Kidney (tissue), 14 donors: ENCODE results near the gene KATNA1. TPM values are rescaled to one million over a fixed set of nuclear protein-coding genes. Genes with fewer than 3 reads are reported as not detected.

ENCODE experiments used
- DNase-seq, 5 donors: peaks; one replicate each; pipeline ENCODE4 v3.0.0-alpha.2; 2013 to 2020
- FAIRE-seq: peaks from 2 replicates; lab custom pipeline; 2012; peaks lifted over from hg19 to GRCh38; lab: Jason Lieb, UNC
- H3K27ac ChIP-seq, 2 donors: one replicate each; pipeline ENCODE4 v1.7.0; 2013; ENCODE audit warnings: low read depth in 2 of 2, low read length in 2 of 2, inconsistent platforms in 1 of 2
- H3K27me3 ChIP-seq: one replicate; pipeline ENCODE4 v1.7.1; 2013; ENCODE audit warnings: low read length, inconsistent platforms; ENCODE audit not compliant: control insufficient read depth, insufficient read depth
- H3K36me3 ChIP-seq, 3 donors: one replicate each; pipeline versions ENCODE4 v1.7.0 to v1.7.1; 2013; ENCODE audit warnings: low read length in 3 of 3, control low read depth in 1 of 3, inconsistent platforms in 1 of 3; ENCODE audit not compliant: insufficient read depth in 3 of 3, control insufficient read depth in 2 of 3
- H3K4me1 ChIP-seq, 3 donors: one replicate each; pipeline versions ENCODE4 v1.7.0 to v1.7.1; 2013; ENCODE audit warnings: low read length in 3 of 3, inconsistent platforms in 1 of 3, low read depth in 1 of 3; ENCODE audit not compliant: control insufficient read depth in 2 of 3, insufficient read depth in 2 of 3
- H3K4me3 ChIP-seq, 3 donors: one replicate each; pipeline versions ENCODE4 v1.7.0 to v1.8.1; 2013; ENCODE audit warnings: low read length in 3 of 3, control low read depth in 1 of 3, inconsistent platforms in 1 of 3
- H3K9ac ChIP-seq, 3 donors: one replicate each; pipeline versions ENCODE4 v1.7.0 to v1.7.1; 2013; ENCODE audit warnings: low read length in 3 of 3, control low read depth in 1 of 3, inconsistent platforms in 1 of 3
- H3K9me3 ChIP-seq, 3 donors: one replicate each; pipeline versions ENCODE4 v1.7.0 to v1.7.1; 2013; ENCODE audit warnings: low read length in 3 of 3, control low read depth in 1 of 3, inconsistent platforms in 1 of 3; ENCODE audit not compliant: control insufficient read depth in 2 of 3, insufficient read depth in 1 of 3
- CTCF ChIP-seq: IDR thresholded peaks from 3 replicates; pipeline ENCODE4 v1.5.1; 2012; ENCODE audit warnings: mild to moderate bottlenecking, moderate library complexity, borderline replicate concordance; ENCODE audit not compliant: insufficient read depth; ENCODE audit errors: extremely low read depth
- intact Hi-C: fragments of 100-400 bp; cut with DNase I; formaldehyde crosslinking; loops from one replicate; pipeline ENCODE4 v1.11.1; 2022
- polyA plus RNA-seq: library from polyadenylated mRNA; stranded (reverse); fragments of 350-450 nt; fragmentation: Illumina TruSeq; extraction: RNeasy Lipid Tissue Mini Kit (QIAGEN cat#74804); gene quantifications from one replicate; pipeline ENCODE4 v1.2.3, GENCODE V29; 2014; ENCODE audit warnings: low read depth, low replicate concordance; ENCODE audit not compliant: insufficient read depth
- total RNA-seq: library from RNA; stranded (reverse); fragmentation: NEBNext Ultra II Directional; extraction: Animal tissue kit (Norgen Biotek cat#: 25700); gene quantifications from one replicate; pipeline ENCODE4 v1.2.1, GENCODE V29; 2021
- donor health status: control.
- donor health status: control.
- donor health status: control.
- donor health status: control.
- donor health status: control.
- donor health status: DM: yes; HTN: yes; CAD: no.
- donor health status: Normal renal cell carcinoma (clear cell type).

The KATNA1 gene
- total and polyA plus RNA-seq, 2 donors from 2014 or later, result 16.0 to 18.1 TPM

DNA sequence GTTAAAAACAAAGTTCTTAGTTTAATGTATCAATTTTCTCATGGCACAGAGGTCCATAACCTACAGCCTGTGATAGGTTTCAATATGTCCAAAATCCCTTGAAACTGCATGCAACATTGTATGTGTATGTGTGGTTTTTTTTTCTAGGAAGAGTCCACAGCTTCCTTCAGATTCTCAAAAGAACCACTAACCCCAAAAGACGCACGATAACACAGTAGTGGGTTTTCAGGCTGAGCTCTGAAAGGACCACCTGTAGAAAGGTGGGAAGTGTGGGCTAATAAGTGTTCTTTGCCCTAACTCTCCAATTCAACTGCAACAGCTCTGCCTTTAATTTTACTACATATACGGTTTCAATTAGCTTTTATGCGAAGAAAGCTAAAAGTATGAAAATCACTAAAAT, 11.5 kb upstream of the KATNA1 start:
- Histone ChIP-seq H3K36me3 (peaks cover 4 to 24% (median 5%) of the 10 kb centered on the region in 3 donors), H3K4me1 (no peaks in the 10 kb centered on the region)

DNA sequence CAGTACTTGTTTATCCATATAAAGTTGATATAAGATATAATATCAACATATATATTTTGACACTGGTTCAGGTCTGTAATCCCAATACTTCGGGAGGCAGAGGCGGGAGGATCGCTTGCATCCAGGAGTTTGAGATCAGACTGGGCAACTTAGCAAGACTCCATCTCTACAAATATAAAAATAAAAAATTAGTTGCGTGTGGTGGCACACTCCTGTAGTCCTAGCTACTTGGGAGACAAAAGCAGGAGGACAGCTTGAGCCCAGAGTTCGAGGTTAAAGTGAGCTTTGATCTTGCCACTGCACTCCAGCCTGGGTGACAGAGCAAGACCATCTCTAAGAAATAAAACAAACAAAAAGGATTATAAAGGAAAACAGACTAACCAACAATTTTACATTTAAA, 8.9 kb upstream of the KATNA1 start:
- TF ChIP-seq CTCF, result no peak
- FAIRE-seq (no peak), DNase-seq (no peak)
- H3K27ac ChIP-seq, result no peak overlapping the region
- no peak overlapping the region for H3K4me3 ChIP-seq
- peaks cover 4 to 17% (median 5%) of the 10 kb centered on the region in 3 donors for H3K36me3 ChIP-seq
- no peaks in the 10 kb centered on the region for H3K27me3 ChIP-seq
- H3K9me3 ChIP-seq, result no peaks in the 10 kb centered on the region
- H3K9ac ChIP-seq, result no peak overlapping the region
- intact Hi-C loops, result no loop called here
- H3K4me1 ChIP-seq, result no peaks in the 10 kb centered on the region

More for the DNA sequence above, 11.5 kb upstream of the KATNA1 start:
- no peak overlapping the region for H3K27ac ChIP-seq
- TF ChIP-seq CTCF, result no peak
- no peaks in the 10 kb centered on the region for H3K9me3 ChIP-seq
- H3K27me3 ChIP-seq, result no peaks in the 10 kb centered on the region
- FAIRE-seq (no peak), DNase-seq (no peak)
- intact Hi-C loops, result no loop called here
- no peak overlapping the region for H3K9ac ChIP-seq
- no peak overlapping the region for H3K4me3 ChIP-seq

GRCh38 chr6:149651056-149651455, 2.5 kb upstream of the KATNA1 start:
- Histone ChIP-seq H3K27me3 (no peaks in the 10 kb centered on the region), H3K36me3 (no peaks in the 10 kb centered on the region), H3K9ac (no peak overlapping the region), H3K4me1 (peaks cover 0 to 4% (median 2%) of the 10 kb centered on the region in 3 donors), H3K4me3 (no peak overlapping the region), H3K27ac (no peak overlapping the region), H3K9me3 (no peaks in the 10 kb centered on the region)
- no peak for FAIRE-seq
- intact Hi-C loops, result no loop called here
- TF ChIP-seq CTCF, result no peak
- DNase-seq, result no peak

DNA sequence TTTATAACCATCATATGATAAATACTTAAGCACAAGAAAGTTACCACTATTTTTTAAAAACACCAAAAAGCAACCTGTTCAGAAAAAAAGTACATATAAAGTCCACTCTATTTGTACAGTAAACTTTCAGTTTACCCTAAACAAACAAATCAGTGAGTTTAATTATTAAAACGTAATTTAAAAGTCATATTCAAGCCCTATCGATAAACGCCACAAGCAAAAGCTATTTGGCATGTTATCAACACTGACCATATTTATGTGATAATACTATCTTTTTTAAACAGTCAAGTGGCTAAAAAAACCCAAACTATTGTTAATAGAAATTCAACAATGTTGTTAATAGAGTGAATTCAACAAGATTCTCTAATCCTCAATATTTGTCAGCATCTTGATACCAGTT, 1.9 kb downstream of the KATNA1 start:
- Histone ChIP-seq H3K4me1 (peaks cover 0 to 4% (median 2%) of the 10 kb centered on the region in 3 donors), H3K9me3 (no peaks in the 10 kb centered on the region), H3K27me3 (no peaks in the 10 kb centered on the region), H3K9ac (no peak overlapping the region), H3K36me3 (no peaks in the 10 kb centered on the region), H3K27ac (no peak overlapping the region), H3K4me3 (peak overlapping the region; percentile 12 to 92 (median 87))
- DNase-seq (no peak), FAIRE-seq (no peak)
- TF ChIP-seq CTCF, result no peak
- intact Hi-C loops, result no loop called here
